ENCODE results near the gene TTBK2.
"Not testable (repeated sequence)": the region's sequence is repeated elsewhere in the genome, so short reads cannot be mapped to it uniquely, and the experiment has no call there.

TTBK2 gene

DNA sequence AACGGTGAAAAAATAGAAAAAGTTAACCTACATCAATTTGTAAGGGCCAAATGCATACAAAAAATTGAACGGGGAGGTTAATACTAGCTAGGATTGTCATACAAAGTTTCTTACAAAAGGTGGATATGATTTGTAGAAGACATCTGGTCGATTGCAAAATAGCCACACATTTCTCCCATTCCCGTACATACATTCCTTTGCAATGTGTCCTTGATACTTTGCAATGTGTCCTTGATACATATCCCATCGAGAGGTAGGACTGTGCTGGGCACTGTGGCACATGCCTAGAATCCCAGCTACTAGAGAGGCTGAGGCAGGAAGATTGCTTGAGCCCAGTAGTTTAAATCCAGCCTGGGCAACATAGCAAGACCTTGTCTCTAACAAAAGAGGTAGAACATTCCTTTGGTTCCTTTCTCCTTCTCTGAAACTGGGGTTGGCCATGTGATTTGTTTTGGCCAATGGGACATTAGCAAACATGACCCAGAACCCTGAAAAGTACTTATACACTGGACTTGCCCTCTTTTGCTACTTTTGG lies 9.5 kb downstream of the TTBK2 start:
- intact Hi-C loops (cut with DNase I): no loop called here
- no peak for DNase-seq

GRCh38 chr15:42908538-42908937 lies 12.0 kb downstream of the TTBK2 start:
- intact Hi-C loops (cut with DNase I): no loop called here
- DNase-seq: no peak

DNA sequence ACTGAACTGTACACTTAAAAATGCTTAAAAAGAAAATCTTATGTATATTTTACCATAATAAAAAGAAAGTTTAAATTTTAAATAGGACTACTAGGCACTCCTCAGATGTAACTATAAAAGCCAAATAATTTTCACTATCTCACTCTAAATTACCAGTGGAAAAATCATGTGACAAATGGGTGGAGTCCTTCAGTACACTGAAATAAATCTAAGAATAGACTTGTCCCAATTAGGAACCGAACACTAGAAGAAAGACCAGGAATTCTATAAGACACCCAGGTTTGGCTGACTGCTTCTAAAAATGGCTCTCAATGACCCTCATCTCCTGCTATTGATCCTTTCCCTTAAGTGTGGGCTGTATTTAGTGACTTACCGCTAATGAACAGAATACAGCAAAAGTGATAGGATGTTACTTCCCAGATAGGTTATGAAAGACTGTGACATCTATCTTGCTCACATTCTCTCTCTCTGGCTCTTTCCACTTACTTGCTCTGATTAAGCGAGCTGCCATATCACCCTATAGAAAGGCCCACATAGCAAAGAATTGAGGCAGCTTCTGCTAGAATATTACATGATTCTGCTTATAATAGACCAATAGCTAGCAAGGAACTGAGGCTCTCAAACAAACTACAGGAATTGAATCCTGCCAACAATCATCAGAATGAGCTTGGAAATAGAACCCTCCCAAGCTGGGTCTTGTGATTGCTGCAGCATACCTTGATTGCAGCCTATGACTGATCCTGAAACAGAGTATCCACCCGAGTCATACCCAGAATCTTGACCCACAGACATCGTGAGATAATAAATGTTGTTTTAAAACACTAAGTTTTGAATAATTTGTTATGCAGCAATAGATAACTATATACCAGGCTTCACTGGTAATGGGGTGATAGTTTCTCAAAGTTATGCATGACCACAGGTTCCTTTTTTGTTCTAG lies 16.9 kb downstream of the TTBK2 start:
- DNase-seq: no peak
- intact Hi-C loops (cut with DNase I): no loop called here

GRCh38 chr15:42893911-42894310 lies 26.7 kb downstream of the TTBK2 start:
- intact Hi-C loops (cut with DNase I); DNase-seq: not testable (repeated sequence)

DNA sequence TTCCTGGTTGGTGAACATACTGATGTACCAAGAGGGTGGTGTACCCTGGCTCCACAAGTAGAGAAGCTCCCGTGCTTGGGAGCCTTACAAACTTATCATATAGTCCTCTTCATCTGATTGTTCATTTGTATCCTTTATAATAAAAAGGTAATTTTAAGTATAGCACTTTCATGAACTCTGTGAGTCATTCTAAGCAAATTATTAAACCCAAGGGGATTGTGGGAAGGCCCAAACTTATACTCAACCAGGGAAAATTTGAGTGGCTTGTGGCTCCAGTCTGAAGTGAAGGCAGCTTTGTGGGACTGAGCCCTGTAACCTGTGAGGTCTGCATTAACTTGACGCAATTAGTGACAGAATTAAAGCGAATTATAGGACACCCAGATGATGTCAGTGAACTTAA lies 29.0 kb downstream of the TTBK2 start:
- no peak for DNase-seq
- intact Hi-C loops (cut with DNase I): no loop called here

- intact Hi-C loops (cut with DNase I): no loop called here
- DNase-seq: no peak
Observed at GRCh38 chr15:42890161-42890913, 30.2 kb downstream of the TTBK2 start.

DNA sequence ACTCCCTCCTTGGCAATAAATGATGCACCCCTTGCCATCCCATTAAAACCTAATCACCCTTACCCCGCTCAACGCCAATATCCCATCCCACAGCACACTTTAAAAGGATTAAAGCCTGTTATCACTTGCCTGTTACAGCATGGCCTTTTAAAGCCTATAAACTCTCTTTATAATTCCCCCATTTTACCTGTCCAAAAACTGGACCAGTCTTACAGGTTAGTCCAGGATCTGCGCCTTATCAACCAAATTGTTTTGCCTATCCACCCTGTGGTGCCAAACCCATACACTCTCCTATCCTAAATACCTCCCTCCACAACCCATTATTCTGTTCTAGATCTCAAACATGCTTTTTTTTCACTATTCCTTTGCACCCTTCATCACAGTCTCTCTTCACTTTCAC lies 33.2 kb downstream of the TTBK2 start:
- DNase-seq; intact Hi-C loops (cut with DNase I): not testable (repeated sequence)

- intact Hi-C loops (cut with DNase I): no loop called here
- DNase-seq: no peak
Observed at GRCh38 chr15:42880121-42880520, 40.5 kb downstream of the TTBK2 start.

DNA sequence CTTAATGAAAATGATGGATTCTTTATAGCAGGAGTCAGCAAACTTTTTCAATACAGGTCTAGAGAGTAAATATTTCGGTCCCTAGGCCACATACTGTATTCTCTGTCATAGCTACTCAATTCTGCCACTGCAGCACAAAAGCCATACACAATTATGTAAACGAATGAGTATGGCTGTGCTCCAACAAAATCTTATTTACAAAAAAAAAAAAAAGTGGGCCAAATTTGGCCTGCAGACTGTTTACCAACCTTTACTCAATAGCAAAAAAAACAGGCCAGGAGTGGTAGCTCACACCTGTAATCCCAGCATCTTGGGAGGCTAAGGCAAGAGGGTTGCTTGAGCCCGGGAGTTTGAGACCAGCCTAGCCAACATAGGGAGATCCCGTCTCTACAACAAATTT lies 41.1 kb downstream of the TTBK2 start:
- intact Hi-C loops (cut with DNase I): no loop called here
- no peak for DNase-seq

GRCh38 chr15:42876224-42876623 lies 44.4 kb downstream of the TTBK2 start:
- no peak for DNase-seq
- intact Hi-C loops (cut with DNase I): no loop called here

- intact Hi-C loops (cut with DNase I): no loop called here
- DNase-seq: no peak
Observed at GRCh38 chr15:42868683-42869082, 51.9 kb downstream of the TTBK2 start.

DNA sequence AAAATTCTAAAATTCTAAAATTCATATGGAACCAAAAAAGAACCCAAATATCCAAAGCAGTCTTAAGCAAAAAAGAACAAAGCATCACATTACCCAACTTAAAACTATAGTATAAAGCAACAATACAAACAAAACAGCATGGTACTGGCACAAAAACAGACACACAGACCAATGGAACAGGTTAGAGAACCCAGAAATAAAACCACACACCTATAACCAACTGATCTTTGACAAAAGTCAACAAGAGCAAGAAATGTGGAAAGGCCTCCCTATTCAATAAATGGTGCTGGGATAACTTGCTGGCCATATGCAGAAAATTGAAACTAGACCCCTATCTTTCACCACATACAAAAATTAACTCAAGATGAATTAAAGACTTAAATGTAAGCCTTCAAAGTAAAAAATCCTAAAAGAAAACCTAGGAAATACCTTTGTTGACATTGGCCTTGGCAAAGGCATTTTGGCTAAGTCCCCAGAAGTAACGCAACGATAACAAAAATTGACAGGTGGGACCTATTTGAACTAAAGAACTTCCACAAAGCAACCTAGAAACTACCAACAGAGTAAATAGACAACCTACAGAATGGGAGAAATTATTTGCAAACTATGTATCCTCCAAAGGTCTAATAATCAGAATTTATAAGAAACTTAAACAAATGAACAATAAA lies 56.9 kb downstream of the TTBK2 start:
- no peak for DNase-seq
- intact Hi-C loops (cut with DNase I): no loop called here

DNA sequence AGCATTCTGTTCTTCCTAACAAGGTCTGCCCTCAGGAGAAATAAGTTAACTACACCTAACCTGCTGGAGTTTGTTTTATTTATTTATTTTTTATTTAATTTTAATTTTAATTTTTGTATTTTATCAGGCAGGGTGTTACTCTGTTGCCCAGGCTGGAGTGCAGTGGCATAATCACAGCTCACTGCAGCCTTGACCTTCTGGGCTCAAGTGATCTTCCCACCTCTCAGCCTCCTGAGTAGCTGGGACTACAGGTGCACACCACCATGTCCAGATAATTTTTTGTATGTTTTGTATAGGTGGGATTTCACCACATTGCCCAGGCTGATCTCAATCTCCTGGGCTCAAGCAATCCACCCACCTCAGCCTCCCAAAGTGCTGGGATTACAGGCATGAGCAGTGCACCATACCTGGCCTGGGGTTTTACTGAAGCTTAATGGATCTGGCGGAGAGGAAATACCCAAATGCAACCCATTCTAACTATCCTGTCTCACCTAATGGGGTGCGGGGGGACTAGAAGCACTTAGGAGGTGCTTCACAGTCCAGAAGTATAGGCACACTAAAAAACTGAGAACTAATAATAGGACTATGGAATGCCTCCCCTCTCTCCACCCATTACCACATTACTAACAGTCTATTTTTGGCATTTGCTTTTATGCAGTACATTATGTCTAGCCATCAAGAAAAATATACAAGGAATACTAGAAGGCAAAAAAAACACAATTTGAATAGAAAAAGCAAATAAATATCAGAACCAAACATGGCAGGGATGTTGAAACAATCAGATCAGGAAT lies 61.4 kb downstream of the TTBK2 start:
- no peak for DNase-seq
- intact Hi-C loops (cut with DNase I): no loop called here

GRCh38 chr15:42858540-42858939 lies 62.0 kb downstream of the TTBK2 start:
- DNase-seq: no peak
- intact Hi-C loops (cut with DNase I): no loop called here

DNA sequence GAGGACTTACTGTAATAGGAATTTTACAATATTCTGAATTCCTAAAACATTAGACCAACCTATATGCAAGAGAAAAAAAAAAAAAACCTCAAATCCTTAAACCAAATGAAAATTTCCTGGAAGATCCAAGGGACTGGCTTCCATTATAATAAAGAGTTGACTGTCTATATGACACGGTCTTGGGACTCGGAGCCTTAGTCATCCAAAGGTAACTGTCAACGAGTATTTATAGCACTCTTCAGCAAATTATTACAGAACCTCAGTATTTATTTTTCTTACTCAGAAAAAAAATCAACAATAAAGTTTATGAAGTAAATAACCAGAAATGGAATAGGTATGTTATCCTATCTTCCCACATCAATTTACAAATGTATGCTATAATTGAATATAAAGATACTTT lies 66.0 kb downstream of the TTBK2 start:
- intact Hi-C loops (cut with DNase I): no loop called here
- no peak for DNase-seq

DNA sequence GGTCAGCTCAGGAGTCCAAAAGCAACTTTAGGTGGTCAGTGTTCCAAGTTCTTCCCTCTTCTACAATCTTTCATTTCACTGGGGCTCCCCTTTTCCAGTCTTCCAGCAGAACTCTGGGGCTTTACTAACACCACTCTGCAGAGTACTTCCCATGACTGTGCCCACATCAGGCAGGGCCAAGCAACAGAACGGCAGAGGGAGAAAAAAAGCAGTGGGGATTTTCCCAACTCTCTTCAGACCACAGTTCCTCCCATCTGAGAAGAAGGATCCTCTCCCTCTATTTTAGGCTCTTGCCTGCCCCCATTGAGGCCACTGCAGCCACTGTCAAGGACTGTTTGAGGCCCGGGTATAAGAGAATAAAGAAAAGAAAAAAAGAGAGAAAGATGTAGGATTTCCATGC lies 70.7 kb downstream of the TTBK2 start:
- no peak for DNase-seq
- intact Hi-C loops (cut with DNase I): no loop called here

- no peak for DNase-seq
- intact Hi-C loops (cut with DNase I): no loop called here
Observed at GRCh38 chr15:42848846-42849245, 71.7 kb downstream of the TTBK2 start.

GRCh38 chr15:42846647-42847046 lies 73.9 kb downstream of the TTBK2 start:
- intact Hi-C loops (cut with DNase I): no loop called here
- DNase-seq: no peak

DNA sequence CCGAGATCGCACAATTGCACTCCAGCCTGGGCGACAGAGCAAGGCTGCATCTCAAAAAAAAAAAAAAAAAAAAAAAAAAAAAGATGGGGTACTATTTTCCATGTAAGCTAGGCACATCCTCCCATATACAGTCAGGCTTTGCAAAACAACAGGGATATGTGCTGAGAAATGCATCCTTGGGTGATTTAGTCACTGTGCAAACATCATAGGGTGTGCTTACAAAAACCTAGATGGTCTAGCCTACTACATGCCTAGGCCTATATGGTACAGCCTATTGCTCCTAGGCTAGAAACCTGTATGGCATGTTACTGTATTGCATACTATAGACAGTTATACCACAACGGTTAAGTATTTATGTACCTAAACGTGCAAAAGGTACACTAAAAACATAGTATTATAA lies 75.0 kb downstream of the TTBK2 start:
- DNase-seq: no peak
- intact Hi-C loops (cut with DNase I): no loop called here

GRCh38 chr15:42843699-42844098 lies 76.9 kb downstream of the TTBK2 start:
- intact Hi-C loops (cut with DNase I): no loop called here
- DNase-seq: no peak

All from posterior cingulate gyrus (tissue), 11 donors.